HepG2 (cell line): ENCODE data around the gene USP10. TPM values are rescaled to one million over a fixed set of nuclear protein-coding genes. Genes with fewer than 3 reads are reported as not detected.
A peak's percentile ranks its signal among the peaks of the same experiment; 100 is the strongest.

ENCODE experiments used
- ADNP ChIP-seq: sonication (generic); formaldehyde crosslinking; IDR thresholded peaks from 2 replicates; pipeline ENCODE4 v1.4.0; 2020; ENCODE audit warnings: missing genetic modification reagents
- CSRNP1 ChIP-seq: sonication (generic); formaldehyde crosslinking; IDR thresholded peaks from 2 replicates; pipeline ENCODE4 v1.8.1; 2023; ENCODE audit warnings: mild to moderate bottlenecking, missing genetic modification reagents
- DR1 ChIP-seq: sonication (generic); formaldehyde crosslinking; IDR thresholded peaks from 2 replicates; pipeline ENCODE4 v1.8.0; 2021; ENCODE audit warnings: mild to moderate bottlenecking, missing genetic modification reagents, inconsistent platforms
- GTF2F1 ChIP-seq: fragments of 150-350 bp; IDR thresholded peaks from 2 replicates; pipeline ENCODE4 v1.6.1; 2014; ENCODE audit warnings: low read length
- HNRNPK ChIP-seq: fragments of 200-400 bp; formaldehyde crosslinking; IDR thresholded peaks from 2 replicates; pipeline ENCODE4 v1.6.1; 2018; ENCODE audit warnings: low read length, low read depth, moderate library complexity, mild to moderate bottlenecking; ENCODE audit not compliant: poor library complexity, severe bottlenecking
- MEF2D ChIP-seq: sonication (generic); formaldehyde crosslinking; IDR thresholded peaks from 2 replicates; pipeline ENCODE4 v1.5.1; 2020; ENCODE audit warnings: mild to moderate bottlenecking, missing genetic modification reagents
- NCOA2 ChIP-seq: sonication (generic); formaldehyde crosslinking; IDR thresholded peaks from 2 replicates; pipeline ENCODE4 v1.8.0; 2022; ENCODE audit warnings: inconsistent platforms
- NCOR1 ChIP-seq: fragments of 200-600 bp; sonication (generic); IDR thresholded peaks from 2 replicates; pipeline ENCODE4 v1.7.0; 2017; ENCODE audit warnings: antibody characterized with exemption, low read length, borderline replicate concordance
- NFAT5 ChIP-seq: sonication (generic); formaldehyde crosslinking; IDR thresholded peaks from 2 replicates; pipeline ENCODE4 v1.4.0; 2020; ENCODE audit warnings: missing genetic modification reagents
- PRDM15 ChIP-seq: sonication (generic); formaldehyde crosslinking; IDR thresholded peaks from 2 replicates; pipeline ENCODE4 v1.4.0; 2020; ENCODE audit warnings: missing genetic modification reagents
- ZFP37 ChIP-seq: sonication (generic); formaldehyde crosslinking; IDR thresholded peaks from 2 replicates; pipeline ENCODE4 v1.4.0; 2020; ENCODE audit warnings: missing genetic modification reagents, borderline replicate concordance
- ZMYM4 ChIP-seq: sonication (generic); formaldehyde crosslinking; IDR thresholded peaks from 2 replicates; pipeline ENCODE4 v1.8.1; 2023; ENCODE audit warnings: mild to moderate bottlenecking, missing genetic modification reagents
- ZNF33B ChIP-seq: sonication (generic); formaldehyde crosslinking; IDR thresholded peaks from 2 replicates; pipeline ENCODE4 v1.5.1; 2020; ENCODE audit warnings: mild to moderate bottlenecking, missing genetic modification reagents
- ZNF350 ChIP-seq: sonication (generic); formaldehyde crosslinking; IDR thresholded peaks from 2 replicates; pipeline ENCODE4 v1.4.0; 2020; ENCODE audit warnings: mild to moderate bottlenecking, low read depth, missing genetic modification reagents, borderline replicate concordance
- polyA plus RNA-seq, 8 experiments: library from polyadenylated mRNA; depleted of rRNA in 3 of 8; stranded (reverse) in 7 of 8; unstranded in 1 of 8; fragments of >200 nt; fragmentation: Illumina TruSeq in 4 of 8; extraction: Trizol in 4 of 8; gene quantifications; 2 replicates each; pipeline versions ENCODE4 v1.2.1 to v1.2.3, GENCODE V29; 2011 to 2016; ENCODE audit warnings: low read depth in 4 of 8, missing spikeins in 1 of 8, mixed read lengths in 1 of 8; ENCODE audit not compliant: insufficient read depth in 1 of 8
- total RNA-seq, 5 experiments: library from RNA; depleted of rRNA; stranded (reverse); fragments of >200 nt; fragmentation: Illumina TruSeq; extraction: Trizol; gene quantifications; 2 replicates each; pipeline ENCODE4 v1.2.3, GENCODE V29; 2016; ENCODE audit warnings: low read depth in 1 of 5
- TF ChIP-seq, protein P1 (sequence below): sonication (generic); formaldehyde crosslinking; IDR thresholded peaks from 2 replicates; pipeline ENCODE4 v1.5.0; 2020; ENCODE audit warnings: mild to moderate bottlenecking, missing genetic modification reagents, borderline replicate concordance

Gene USP10
- total and polyA plus RNA-seq, 2 of the 13 experiments (the other 11 are each of a cell fraction or from before 2014, with no cell fraction given), result 79.1 to 122 TPM

DNA sequence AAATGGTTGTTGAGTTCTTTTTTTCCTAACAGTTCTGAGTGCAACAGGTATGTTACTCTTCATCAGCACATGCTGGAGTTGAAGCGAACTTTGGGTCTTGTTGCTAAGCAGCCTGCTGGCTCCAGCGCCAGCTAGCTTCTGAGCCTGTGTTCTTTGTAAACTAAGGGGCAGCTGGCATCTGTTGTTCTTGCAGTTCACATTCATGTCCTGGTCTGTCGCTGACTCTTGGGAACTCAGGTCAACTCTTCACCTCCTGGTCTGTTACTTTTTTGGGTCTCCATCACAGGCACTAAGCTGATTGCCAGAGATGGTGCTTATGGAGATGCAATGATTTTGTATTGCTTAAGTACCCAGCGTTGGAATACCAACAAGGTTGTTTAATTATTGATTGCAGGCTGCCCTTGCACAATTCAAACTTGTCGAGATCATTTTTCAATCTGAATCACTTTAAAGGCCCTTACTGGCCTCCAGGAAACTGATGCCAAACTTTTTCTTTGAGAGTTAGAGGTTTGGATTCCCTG, 40.9 kb downstream of the USP10 start (continued):
- TF ChIP-seq, protein P1, sequence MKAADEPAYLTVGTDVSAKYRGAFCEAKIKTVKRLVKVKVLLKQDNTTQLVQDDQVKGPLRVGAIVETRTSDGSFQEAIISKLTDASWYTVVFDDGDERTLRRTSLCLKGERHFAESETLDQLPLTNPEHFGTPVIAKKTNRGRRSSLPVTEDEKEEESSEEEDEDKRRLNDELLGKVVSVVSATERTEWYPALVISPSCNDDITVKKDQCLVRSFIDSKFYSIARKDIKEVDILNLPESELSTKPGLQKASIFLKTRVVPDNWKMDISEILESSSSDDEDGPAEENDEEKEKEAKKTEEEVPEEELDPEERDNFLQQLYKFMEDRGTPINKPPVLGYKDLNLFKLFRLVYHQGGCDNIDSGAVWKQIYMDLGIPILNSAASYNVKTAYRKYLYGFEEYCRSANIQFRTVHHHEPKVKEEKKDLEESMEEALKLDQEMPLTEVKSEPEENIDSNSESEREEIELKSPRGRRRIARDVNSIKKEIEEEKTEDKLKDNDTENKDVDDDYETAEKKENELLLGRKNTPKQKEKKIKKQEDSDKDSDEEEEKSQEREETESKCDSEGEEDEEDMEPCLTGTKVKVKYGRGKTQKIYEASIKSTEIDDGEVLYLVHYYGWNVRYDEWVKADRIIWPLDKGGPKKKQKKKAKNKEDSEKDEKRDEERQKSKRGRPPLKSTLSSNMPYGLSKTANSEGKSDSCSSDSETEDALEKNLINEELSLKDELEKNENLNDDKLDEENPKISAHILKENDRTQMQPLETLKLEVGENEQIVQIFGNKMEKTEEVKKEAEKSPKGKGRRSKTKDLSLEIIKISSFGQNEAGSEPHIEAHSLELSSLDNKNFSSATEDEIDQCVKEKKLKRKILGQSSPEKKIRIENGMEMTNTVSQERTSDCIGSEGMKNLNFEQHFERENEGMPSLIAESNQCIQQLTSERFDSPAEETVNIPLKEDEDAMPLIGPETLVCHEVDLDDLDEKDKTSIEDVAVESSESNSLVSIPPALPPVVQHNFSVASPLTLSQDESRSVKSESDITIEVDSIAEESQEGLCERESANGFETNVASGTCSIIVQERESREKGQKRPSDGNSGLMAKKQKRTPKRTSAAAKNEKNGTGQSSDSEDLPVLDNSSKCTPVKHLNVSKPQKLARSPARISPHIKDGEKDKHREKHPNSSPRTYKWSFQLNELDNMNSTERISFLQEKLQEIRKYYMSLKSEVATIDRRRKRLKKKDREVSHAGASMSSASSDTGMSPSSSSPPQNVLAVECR, result 0 out of 2 replicates have a peak, but pooled peaks have one; percentile 42
- no peak for TF ChIP-seq NCOA2 (CRISPR knock-in tag)
- TF ChIP-seq ADNP, result no peak
- no peak for TF ChIP-seq HNRNPK
- no peak for TF ChIP-seq NCOR1
- TF ChIP-seq PRDM15 (CRISPR knock-in tag), result no peak
- TF ChIP-seq CSRNP1 (CRISPR knock-in tag), result no peak
- TF ChIP-seq DR1 (CRISPR knock-in tag), result no peak
- TF ChIP-seq ZFP37 (CRISPR knock-in tag), result no peak
- no peak for TF ChIP-seq MEF2D (CRISPR knock-in tag)
- TF ChIP-seq ZMYM4, result 0 out of 2 replicates have a peak, but pooled peaks have one; percentile 23
- no peak for TF ChIP-seq ZNF33B (CRISPR knock-in tag)
- TF ChIP-seq NFAT5 (CRISPR knock-in tag), result no peak
- TF ChIP-seq GTF2F1, result no peak
- no peak for TF ChIP-seq ZNF350 (CRISPR knock-in tag)
